ENCODE data around the gene SNX19.

Gene SNX19

GRCh38 chr11:130849215-130849568 is 67.1 kb downstream of the SNX19 start:
- ATAC-seq (ENCODE audit: low read depth), result no peak
- H3K36me3 ChIP-seq (ENCODE audit: low read depth), result no peaks in the 10 kb centered on the region
- H3K9me3 ChIP-seq (ENCODE audit: severe bottlenecking), result no peaks in the 10 kb centered on the region
- H3K27ac ChIP-seq (ENCODE audit: poor library complexity, severe bottlenecking), result peak overlapping the region; percentile 98
- DNase-seq (ENCODE audit: low spot score), result no peak
- H3K4me1 ChIP-seq (ENCODE audit: insufficient read depth, poor library complexity, severe bottlenecking), result peaks cover 28% of the 10 kb centered on the region
- H3K4me3 ChIP-seq (ENCODE audit: severe bottlenecking), result no peak overlapping the region
- no peaks in the 10 kb centered on the region for H3K27me3 ChIP-seq (ENCODE audit: insufficient read depth, poor library complexity, severe bottlenecking)
- TF ChIP-seq CTCF (IDR thresholded peaks at IDR 0.05; ENCODE audit: poor library complexity, severe bottlenecking), result no peak

DNA sequence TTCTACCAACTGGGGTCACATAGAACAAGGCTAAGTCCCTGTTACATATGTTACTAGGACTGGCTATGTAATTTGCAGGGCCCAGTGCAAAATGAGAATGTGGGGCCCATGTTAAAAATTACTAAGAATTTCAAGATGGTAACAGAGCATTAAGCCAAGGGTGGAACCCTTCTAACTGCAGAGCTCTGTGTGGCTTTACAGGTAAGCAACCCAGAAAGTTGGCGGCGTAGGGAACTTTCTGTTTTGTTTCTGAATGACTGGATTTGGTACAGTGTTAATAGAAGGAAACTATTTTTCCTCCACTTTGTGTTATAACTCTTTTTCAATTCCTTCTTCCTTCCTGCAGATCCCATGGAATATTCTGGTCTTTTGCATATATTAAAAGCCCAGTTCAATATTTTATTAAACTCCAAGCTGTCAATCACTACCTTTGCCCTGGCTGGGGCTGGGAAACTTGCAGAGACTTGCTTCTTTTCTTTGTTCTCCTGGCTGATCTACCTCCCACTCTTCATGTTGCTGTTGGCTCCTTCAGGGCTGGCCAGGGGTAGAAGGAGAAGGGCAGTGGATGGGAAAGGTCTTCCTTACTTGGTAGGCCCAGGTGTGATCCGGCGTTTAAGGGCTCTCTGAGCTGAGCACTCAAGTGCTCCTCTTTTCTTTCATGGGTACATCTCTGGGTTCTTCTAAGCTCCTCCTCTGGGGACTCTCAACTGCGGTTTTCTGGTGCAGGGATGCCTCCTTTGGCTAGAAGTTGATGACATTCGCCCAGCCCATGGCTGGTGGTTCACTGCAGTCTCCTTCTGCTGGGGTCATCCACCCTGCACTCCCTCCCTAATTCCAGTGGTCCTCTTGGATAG is 67.7 kb downstream of the SNX19 start:
- no peak for ATAC-seq (ENCODE audit: low read depth)
- no peak for DNase-seq (ENCODE audit: low spot score)
- H3K27ac ChIP-seq (ENCODE audit: poor library complexity, severe bottlenecking), result peak overlapping the region; percentile 98
- H3K9me3 ChIP-seq (ENCODE audit: severe bottlenecking), result no peaks in the 10 kb centered on the region
- no peak overlapping the region for H3K4me3 ChIP-seq (ENCODE audit: severe bottlenecking)
- no peaks in the 10 kb centered on the region for H3K27me3 ChIP-seq (ENCODE audit: insufficient read depth, poor library complexity, severe bottlenecking)
- no peaks in the 10 kb centered on the region for H3K36me3 ChIP-seq (ENCODE audit: low read depth)
- no peak for TF ChIP-seq CTCF (IDR thresholded peaks at IDR 0.05; ENCODE audit: poor library complexity, severe bottlenecking)
- peaks cover 28% of the 10 kb centered on the region for H3K4me1 ChIP-seq (ENCODE audit: insufficient read depth, poor library complexity, severe bottlenecking)

DNA sequence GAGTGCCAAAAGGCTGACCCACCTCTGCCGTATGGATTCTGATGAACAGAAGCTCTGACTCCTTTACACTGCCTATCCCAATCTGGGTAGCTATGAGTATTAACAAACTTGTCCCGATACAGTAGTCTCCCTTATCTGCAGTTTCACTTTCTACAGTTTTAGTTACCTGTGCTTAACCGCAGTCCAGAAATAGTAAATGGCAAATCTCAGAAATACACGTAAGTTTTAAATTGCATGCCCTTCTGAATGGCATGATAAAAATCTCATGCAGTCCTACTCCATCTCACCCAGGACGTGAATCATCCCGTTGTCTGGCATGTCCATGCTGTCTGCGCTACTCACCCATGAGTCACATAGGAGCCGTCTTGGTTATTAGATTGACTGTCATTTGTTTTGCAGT is 68.8 kb downstream of the SNX19 start:
- Histone ChIP-seq H3K27me3 (ENCODE audit: insufficient read depth, poor library complexity, severe bottlenecking) (no peaks in the 10 kb centered on the region), H3K9me3 (ENCODE audit: severe bottlenecking) (no peaks in the 10 kb centered on the region), H3K27ac (ENCODE audit: poor library complexity, severe bottlenecking) (peak overlapping the region; percentile 98), H3K36me3 (ENCODE audit: low read depth) (no peaks in the 10 kb centered on the region), H3K4me3 (ENCODE audit: severe bottlenecking) (peak overlapping the region; percentile 0), H3K4me1 (ENCODE audit: insufficient read depth, poor library complexity, severe bottlenecking) (peaks cover 28% of the 10 kb centered on the region)
- peak; percentile 97 for ATAC-seq (ENCODE audit: low read depth)
- TF ChIP-seq CTCF (IDR thresholded peaks at IDR 0.05; ENCODE audit: poor library complexity, severe bottlenecking), result no peak
- DNase-seq (ENCODE audit: low spot score), result peak; percentile 93

- ATAC-seq (ENCODE audit: low read depth), result no peak
- Histone ChIP-seq H3K9me3 (ENCODE audit: severe bottlenecking) (no peaks in the 10 kb centered on the region), H3K27me3 (ENCODE audit: insufficient read depth, poor library complexity, severe bottlenecking) (no peaks in the 10 kb centered on the region), H3K4me3 (ENCODE audit: severe bottlenecking) (no peak overlapping the region), H3K4me1 (ENCODE audit: insufficient read depth, poor library complexity, severe bottlenecking) (peaks cover 28% of the 10 kb centered on the region), H3K36me3 (ENCODE audit: low read depth) (no peaks in the 10 kb centered on the region), H3K27ac (ENCODE audit: poor library complexity, severe bottlenecking) (peak overlapping the region; percentile 98)
- TF ChIP-seq CTCF (IDR thresholded peaks at IDR 0.05; ENCODE audit: poor library complexity, severe bottlenecking), result no peak
- no peak for DNase-seq (ENCODE audit: low spot score)
These were observed 69.7 kb downstream of the SNX19 start for GRCh38 chr11:130846606-130847005.

- ATAC-seq (ENCODE audit: low read depth) (no peak), DNase-seq (ENCODE audit: low spot score) (no peak)
- TF ChIP-seq CTCF (IDR thresholded peaks at IDR 0.05; ENCODE audit: poor library complexity, severe bottlenecking), result no peak
These were observed 74.3 kb downstream of the SNX19 start for GRCh38 chr11:130842001-130842400.

More at GRCh38 chr11:130842001-130842400, 74.3 kb downstream of the SNX19 start:
- H3K4me3 ChIP-seq (ENCODE audit: severe bottlenecking), result no peak overlapping the region
- no peaks in the 10 kb centered on the region for H3K9me3 ChIP-seq (ENCODE audit: severe bottlenecking)
- peaks cover 7% of the 10 kb centered on the region for H3K4me1 ChIP-seq (ENCODE audit: insufficient read depth, poor library complexity, severe bottlenecking)
- no peaks in the 10 kb centered on the region for H3K36me3 ChIP-seq (ENCODE audit: low read depth)
- no peaks in the 10 kb centered on the region for H3K27me3 ChIP-seq (ENCODE audit: insufficient read depth, poor library complexity, severe bottlenecking)
- no peak overlapping the region for H3K27ac ChIP-seq (ENCODE audit: poor library complexity, severe bottlenecking)

Data from RWPE2 (cell line).